H1 (cell line): ENCODE data around the gene CEMP1. TPM values are rescaled to one million over a fixed set of nuclear protein-coding genes. Genes with fewer than 3 reads are reported as not detected.
A peak's percentile ranks its signal among the peaks of the same experiment; 100 is the strongest.

Experiments used
- CTCF ChIA-PET: fragments of 300-600 bp; sonication (Branson Sonifier 250); formaldehyde crosslinking; loops from one replicate; lab custom pipeline; 2021; ENCODE audit not compliant: partially characterized antibody; lab: Charles Lee
- POLR2A ChIA-PET: fragments of 300-600 bp; sonication (Branson Sonifier 250); formaldehyde crosslinking; loops from one replicate; lab custom pipeline; 2021; ENCODE audit warnings: inconsistent platforms; ENCODE audit not compliant: partially characterized antibody; lab: Charles Lee
- DNase-seq, 2 experiments: peaks; one replicate each; pipeline versions ENCODE4 v3.0.0 to v3.0.0-alpha.2; 2010 to 2022; ENCODE audit warnings: low spot score in 2 of 2, low read depth in 1 of 2, mixed read lengths in 1 of 2
- FAIRE-seq: peaks from 2 replicates; lab custom pipeline; 2011; peaks lifted over from hg19 to GRCh38; lab: Jason Lieb, UNC
- H2AFZ ChIP-seq: 2 replicates; pipeline ENCODE4 v1.8.1; 2012; ENCODE audit warnings: low read length, inconsistent platforms
- H2AK5ac ChIP-seq: 2 replicates; pipeline ENCODE4 v1.6.1; 2013; ENCODE audit warnings: low read depth, low read length
- H2BK120ac ChIP-seq: replicated peaks from 2 replicates; pipeline ENCODE3; 2013; ENCODE audit warnings: low read depth, low read length, inconsistent platforms
- H2BK12ac ChIP-seq: 2 replicates; pipeline ENCODE4 v1.6.1; 2013; ENCODE audit warnings: low read depth, low read length
- H2BK15ac ChIP-seq: 2 replicates; pipeline ENCODE4 v1.6.1; 2013; ENCODE audit warnings: low read length
- H2BK20ac ChIP-seq: 2 replicates; pipeline ENCODE4 v1.6.1; 2013; ENCODE audit warnings: low read length
- H2BK5ac ChIP-seq: 2 replicates; pipeline ENCODE4 v1.6.1; 2013; ENCODE audit warnings: low read depth, low read length
- H3K14ac ChIP-seq: 2 replicates; pipeline ENCODE4 v1.6.1; 2013; ENCODE audit warnings: inconsistent platforms; ENCODE audit not compliant: insufficient read length
- H3K18ac ChIP-seq: 2 replicates; pipeline ENCODE4 v1.6.1; 2013; ENCODE audit warnings: low read length; ENCODE audit errors: extremely low read depth
- H3K23ac ChIP-seq: 2 replicates; pipeline ENCODE4 v1.6.1; 2013; ENCODE audit warnings: inconsistent platforms; ENCODE audit not compliant: insufficient read length
- H3K23me2 ChIP-seq: 2 replicates; pipeline ENCODE4 v1.6.1; 2013; ENCODE audit warnings: low read depth, low read length
- H3K27ac ChIP-seq: 2 replicates; pipeline ENCODE4 v1.6.1; 2011; ENCODE audit warnings: low read depth, low read length, inconsistent platforms
- H3K27me3 ChIP-seq, 4 experiments: replicated peaks in 1 of 4; 1 replicate in 1 of 4; 2 replicates in 3 of 4; pipeline versions ENCODE4 v1.6.1 to v1.8.1; 2011 to 2013; ENCODE audit warnings: low read length in 3 of 4, mild to moderate bottlenecking in 3 of 4, inconsistent platforms in 2 of 4, mixed read lengths in 2 of 4, moderate library complexity in 1 of 4; ENCODE audit not compliant: control insufficient read depth in 3 of 4, insufficient read depth in 3 of 4; ENCODE audit errors: extremely low read depth in 1 of 4
- H3K36me3 ChIP-seq, 4 experiments: 2 replicates each; pipeline versions ENCODE4 v1.6.1 to v1.8.1; 2011 to 2013; ENCODE audit warnings: mild to moderate bottlenecking in 4 of 4, low read length in 3 of 4, moderate library complexity in 2 of 4, control low read depth in 1 of 4, inconsistent platforms in 1 of 4; ENCODE audit not compliant: insufficient read depth in 4 of 4, control insufficient read depth in 2 of 4
- H3K4ac ChIP-seq: replicated peaks from 2 replicates; pipeline ENCODE3; 2013; ENCODE audit warnings: low read length, low read depth, mixed read lengths, inconsistent platforms; ENCODE audit not compliant: insufficient read length
- H3K4me1 ChIP-seq, 4 experiments: replicated peaks in 1 of 4; 1 replicate in 1 of 4; 2 replicates in 3 of 4; pipeline versions ENCODE4 v1.6.1 to v1.8.1; 2011 to 2013; ENCODE audit warnings: low read length in 3 of 4, inconsistent platforms in 2 of 4, mixed read lengths in 1 of 4; ENCODE audit not compliant: insufficient read depth in 4 of 4, control insufficient read depth in 3 of 4
- H3K4me2 ChIP-seq, 2 experiments: 2 replicates each; pipeline versions ENCODE4 v1.6.1 to v1.8.1; 2011 to 2013; ENCODE audit warnings: low read depth in 2 of 2, low read length in 2 of 2, control low read depth in 1 of 2, inconsistent platforms in 1 of 2, mild to moderate bottlenecking in 1 of 2; ENCODE audit not compliant: insufficient read depth in 1 of 2
- H3K4me3 ChIP-seq, 4 experiments: fragments of 200-600, 300-600 bp in 1 of 4; sonication (generic), shearing (Covaris generic), sonication (Bioruptor Twin) in 1 of 4; 2 replicates each; pipeline versions ENCODE4 v1.5.1 to v1.8.1; 2011 to 2016; ENCODE audit warnings: low read length in 4 of 4, low read depth in 3 of 4, control low read depth in 2 of 4, inconsistent platforms in 2 of 4, mild to moderate bottlenecking in 2 of 4, mixed read lengths in 1 of 4, moderate library complexity in 1 of 4; ENCODE audit not compliant: insufficient read depth in 2 of 4; ENCODE audit errors: extremely low read depth in 1 of 4
- H3K56ac ChIP-seq: replicated peaks from 2 replicates; pipeline ENCODE3; 2013; ENCODE audit warnings: low read depth, mild to moderate bottlenecking, mixed read lengths, low read length, inconsistent platforms; ENCODE audit not compliant: insufficient read length
- H3K79me1 ChIP-seq: 2 replicates; pipeline ENCODE4 v1.6.1; 2013; ENCODE audit warnings: low read depth, low read length, control low read depth
- H3K79me2 ChIP-seq, 2 experiments: 2 replicates each; pipeline versions ENCODE4 v1.6.1 to v1.8.1; 2012 to 2013; ENCODE audit warnings: low read length in 2 of 2, mild to moderate bottlenecking in 2 of 2, inconsistent platforms in 1 of 2; ENCODE audit not compliant: insufficient read depth in 2 of 2, control insufficient read depth in 1 of 2
- H3K9ac ChIP-seq, 4 experiments: replicated peaks in 1 of 4; 1 replicate in 1 of 4; 2 replicates in 3 of 4; pipeline versions ENCODE4 v1.6.1 to v1.8.1; 2011 to 2013; ENCODE audit warnings: low read depth in 3 of 4, low read length in 3 of 4, control low read depth in 2 of 4, mild to moderate bottlenecking in 2 of 4, moderate library complexity in 2 of 4, inconsistent platforms in 1 of 4; ENCODE audit errors: extremely low read depth in 1 of 4
- H3K9me3 ChIP-seq, 2 experiments: 2 replicates each; pipeline versions ENCODE4 v1.6.1 to v1.8.1; 2012 to 2013; ENCODE audit warnings: mild to moderate bottlenecking in 2 of 2, moderate library complexity in 2 of 2, control low read depth in 1 of 2, inconsistent platforms in 1 of 2, low read depth in 1 of 2, low read length in 1 of 2, mixed read lengths in 1 of 2; ENCODE audit not compliant: insufficient read depth in 2 of 2
- H4K20me1 ChIP-seq, 2 experiments: replicated peaks in 1 of 2; 2 replicates each; pipeline versions ENCODE3 to v1.8.1; 2011 to 2013; ENCODE audit warnings: inconsistent platforms in 2 of 2, low read length in 2 of 2, mild to moderate bottlenecking in 1 of 2; ENCODE audit not compliant: insufficient read depth in 2 of 2, control insufficient read depth in 1 of 2
- H4K5ac ChIP-seq: 2 replicates; pipeline ENCODE4 v1.6.1; 2013; ENCODE audit warnings: low read length, low read depth, mixed read lengths, inconsistent platforms; ENCODE audit not compliant: insufficient read length
- H4K8ac ChIP-seq: 2 replicates; pipeline ENCODE4 v1.8.0; 2013; ENCODE audit warnings: mild to moderate bottlenecking, moderate library complexity, low read length, inconsistent platforms; ENCODE audit not compliant: insufficient read depth; ENCODE audit errors: extremely low read depth
- H4K91ac ChIP-seq: replicated peaks from 2 replicates; pipeline ENCODE3; 2013; ENCODE audit warnings: low read length, mixed read lengths, inconsistent platforms; ENCODE audit not compliant: insufficient read length
- CHD2 ChIP-seq: IDR thresholded peaks from 2 replicates; pipeline ENCODE4 v1.6.1; 2012; ENCODE audit warnings: low read length, improper control_type of control experiment
- NANOG ChIP-seq: IDR thresholded peaks from 2 replicates; pipeline ENCODE4 v1.6.1; 2011; ENCODE audit warnings: low read length, low read depth, mild to moderate bottlenecking, inconsistent platforms; ENCODE audit not compliant: insufficient read depth, poor library complexity, severe bottlenecking
- POLR2AphosphoS5 ChIP-seq: IDR thresholded peaks from 2 replicates; pipeline ENCODE4 v1.6.1; 2011; ENCODE audit warnings: low read depth, low read length
- TBP ChIP-seq: IDR thresholded peaks from 2 replicates; pipeline ENCODE4 v1.6.1; 2011; ENCODE audit warnings: low read depth, low read length, improper control_type of control experiment
- YY1 ChIP-seq: IDR thresholded peaks from 2 replicates; pipeline ENCODE4 v1.6.1; 2011; ENCODE audit warnings: low read depth, mild to moderate bottlenecking, low read length
- WGBS, 2 experiments: shearing (Covaris generic) in 1 of 2; methylation state at CpG; one replicate each; pipeline versions ENCODE4 v1.1.6 to v1.1.7; 2013 to 2015; ENCODE audit warnings: low lambda C conversion rate in 2 of 2, mixed read lengths in 2 of 2, inconsistent platforms in 1 of 2, low coverage in 1 of 2, missing lambda C conversion rate in 1 of 2; ENCODE audit not compliant: insufficient replicate concordance in 2 of 2, insufficient coverage in 1 of 2, insufficient read length in 1 of 2; ENCODE audit errors: extremely low coverage in 1 of 2, missing lambda C conversion rate in 1 of 2; 5-methylcytosine and 5-hydroxymethylcytosine counted together
- long read RNA-seq, 2 experiments: library from RNA in 1 of 2; library from capped mRNA in 1 of 2; stranded (forward); transcript quantifications; one replicate each; pipeline ENCODE4 v2.0.0, GENCODE V29; 2021; ENCODE audit warnings: inconsistent platforms in 1 of 2
- polyA minus RNA-seq, 3 experiments: library from RNA; depleted of rRNA, polyadenylated mRNA; stranded (reverse); fragments of >200 nt; gene quantifications; 1 replicate in 2 of 3; 2 replicates in 1 of 3; pipeline ENCODE4 v1.2.3, GENCODE V29; 2011
- polyA plus RNA-seq, 7 experiments: library from polyadenylated mRNA; depleted of rRNA in 3 of 7; stranded (reverse) in 5 of 7; unstranded in 2 of 7; fragments of >200 nt in 5 of 7; fragments of 200-250 nt in 2 of 7; gene quantifications; 1 replicate in 5 of 7; 2 replicates in 1 of 7; 4 replicates in 1 of 7; pipeline versions ENCODE4 v1.2.1 to v1.2.3, GENCODE V29; 2011 to 2013; ENCODE audit warnings: missing spikeins in 2 of 7, mixed read lengths in 2 of 7
- total RNA-seq: library from RNA; stranded (reverse); fragmentation: NEBNext Ultra II Directional; extraction: Animal tissue kit (Norgen Biotek cat#: 25700); gene quantifications from 2 replicates; pipeline ENCODE4 v1.2.1, GENCODE V29; 2021

CEMP1 gene, protein sequence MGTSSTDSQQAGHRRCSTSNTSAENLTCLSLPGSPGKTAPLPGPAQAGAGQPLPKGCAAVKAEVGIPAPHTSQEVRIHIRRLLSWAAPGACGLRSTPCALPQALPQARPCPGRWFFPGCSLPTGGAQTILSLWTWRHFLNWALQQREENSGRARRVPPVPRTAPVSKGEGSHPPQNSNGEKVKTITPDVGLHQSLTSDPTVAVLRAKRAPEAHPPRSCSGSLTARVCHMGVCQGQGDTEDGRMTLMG
- total RNA-seq (not detected in 2 replicates), polyA plus RNA-seq (2011; rRNA removed) (0.08 TPM in 1 of 2 replicates, not detected in the other), polyA minus RNA-seq (2011; rRNA and poly(A)+ RNA removed) (0.32 TPM in 1 of 2 replicates, not detected in the other)
- polyA plus RNA-seq (2011; cell fraction: cytosol; rRNA removed) = 0.05 TPM
- 0.11 TPM for polyA plus RNA-seq (2011; cell fraction: nucleus; rRNA removed)
- 6.9 to 11.1 TPM (median 8.1 TPM) in 3 of 4 replicates, not detected in the other for polyA plus RNA-seq (2012, experiment 1 of 2)
- 6.9 TPM for polyA plus RNA-seq (2012, experiment 2 of 2)
- polyA plus RNA-seq (2013, experiment 1 of 2) = not detected
- polyA plus RNA-seq (2013, experiment 2 of 2) = not detected
- not detected for polyA minus RNA-seq (2011; cell fraction: cytosol; rRNA and poly(A)+ RNA removed)
- polyA minus RNA-seq (2011; cell fraction: nucleus; rRNA and poly(A)+ RNA removed) = 3.1 TPM
- long read RNA-seq, experiment 1 = 0 reads
- long read RNA-seq, experiment 2 = 0 reads

GRCh38 chr16:2531371-2531695 is at the start of gene CEMP1:
TSS of gene CEMP1 (minus strand) at chr16:2531408. CDS start at chr16:2531073, 335 bp downstream.
- Histone ChIP-seq H3K23me2 (peaks cover 14% of the 10 kb centered on the region), H2BK12ac (0 out of 2 replicates have a peak within 1 kb of the TSS, but pooled peaks have one; percentile 75), H2AK5ac (no peak within 1 kb of the TSS), H3K56ac (peak within 1 kb of the TSS; percentile 84), H3K27ac (peak within 1 kb of the TSS; percentile 46; the same call in 1 of the 2 replicates), H3K14ac (no peak within 1 kb of the TSS), H3K79me1 (no peaks in the 10 kb centered on the region), H2BK5ac (peak within 1 kb of the TSS; percentile 91), H3K9ac (peak within 1 kb of the TSS in 3 of 4 experiments; percentile 52 to 62 (median 57); a peak in 6 of 7 replicates), H3K9me3 (no peaks in the 10 kb centered on the region), H4K20me1 (peaks cover 0 to 17% of the 10 kb centered on the region in 2 experiments), H3K4me3 (peak within 1 kb of the TSS; percentile 63 to 76 (median 72)), H3K4ac (no peak within 1 kb of the TSS), H3K4me2 (peak within 1 kb of the TSS; percentile 88 to 93), H4K5ac (peak within 1 kb of the TSS; percentile 70), H3K4me1 (peaks cover 0 to 9% (median 7%) of the 10 kb centered on the region in 4 experiments; a peak in 4 of 7 replicates), H2AFZ (no peak within 1 kb of the TSS), H2BK120ac (no peak within 1 kb of the TSS), H3K18ac (peak within 1 kb of the TSS; percentile 91), H4K8ac (peak within 1 kb of the TSS; percentile 80), H2BK20ac (no peak within 1 kb of the TSS), H2BK15ac (no peak within 1 kb of the TSS), H3K79me2 (no peaks in the 10 kb centered on the region), H3K27me3 (no peaks in the 10 kb centered on the region), H3K23ac (no peak within 1 kb of the TSS), H4K91ac (peak within 1 kb of the TSS; percentile 84), H3K36me3 (peaks cover 3 to 20% (median 5%) of the 10 kb centered on the region in 4 experiments; a peak in 6 of 8 replicates)
- DNase-seq = no peak
- ChIA-PET POLR2A (interaction anchor here (0.6 to 5.6 kb wide), 13 partner anchors 10 to 479 kb away, joined by 3 to 108 read pairs (median 4); partner anchors contain the start of genes AMDHD2, ATP6V0C, ECI1 and TBC1D24), CTCF (interaction anchor here (0.6 to 0.7 kb wide), 2 partner anchors 11 to 13 kb away, joined by 3 to 5 read pairs; no protein-coding TSS in a partner anchor)
- WGBS, 2 experiments = 6% methylated on average over 11 of the region's 11 CpGs; no CpG with 5 or more reads in 1 of the 2 experiments
- no peak for FAIRE-seq
- TF ChIP-seq TBP (no peak), POLR2AphosphoS5 (no peak), YY1 (no peak), NANOG (no peak), CHD2 (no peak)
